GM19452 (cell line): ENCODE data around the gene ARMC3.
A peak's percentile ranks its signal among the peaks of the same experiment; 100 is the strongest.
"Not testable (repeated sequence)": the region's sequence is repeated elsewhere in the genome, so short reads cannot be mapped to it uniquely, and the experiment has no call there.

Experiments used
- ATAC-seq: cut with Tn5 transposase; IDR thresholded peaks from one replicate; pipeline ENCODE4 v1.9.1; 2021; ENCODE audit not compliant: unreplicated experiment

The ARMC3 gene

GRCh38 chr10:23047201-23048050, 119.6 kb downstream of the ARMC3 start:
- ATAC-seq, result no peak

GRCh38 chr10:23048191-23048590, 120.3 kb downstream of the ARMC3 start:
- no peak for ATAC-seq

DNA sequence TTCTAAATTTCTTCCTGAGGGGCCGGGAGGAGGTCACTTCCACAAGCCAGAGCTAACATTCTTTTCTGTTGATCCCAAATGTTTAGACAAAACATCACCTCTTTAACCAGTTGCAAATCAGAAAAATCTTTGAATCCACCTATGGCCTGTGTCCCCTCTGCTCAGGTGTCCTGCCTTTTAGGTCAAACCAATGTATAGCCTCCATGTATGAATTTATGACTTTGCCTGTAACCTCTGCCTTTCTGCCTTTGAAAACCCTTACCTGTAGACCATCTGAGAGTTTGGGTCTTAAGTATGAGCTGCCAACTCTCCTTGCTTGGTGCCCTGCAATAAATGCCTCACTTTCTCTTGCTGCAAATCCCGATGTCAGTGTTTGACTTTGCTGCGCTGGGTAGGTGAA, 123.4 kb downstream of the ARMC3 start:
- ATAC-seq, result no peak

DNA sequence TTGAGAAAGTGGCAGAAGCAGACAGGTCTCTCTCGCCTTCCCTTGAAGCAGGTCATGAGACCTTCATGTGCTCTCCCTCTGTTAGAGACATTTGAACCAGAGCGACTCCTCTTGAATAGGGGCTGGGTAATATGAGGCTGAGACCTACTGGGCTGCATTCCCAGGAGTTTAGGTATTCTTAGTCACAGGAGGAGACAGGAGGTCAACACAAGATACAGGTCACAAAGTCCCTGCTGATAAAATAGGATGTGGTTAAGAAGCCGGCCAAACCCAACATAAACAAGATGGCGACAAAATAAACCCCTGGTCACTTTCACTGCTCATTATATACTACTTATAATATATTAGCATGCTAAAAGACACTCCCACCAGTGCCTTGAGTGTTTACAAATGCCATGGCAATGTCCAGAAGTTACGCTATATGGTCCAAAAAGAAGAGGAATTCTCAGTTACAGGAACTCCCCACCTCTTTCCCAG, 124.0 kb downstream of the ARMC3 start:
- no peak for ATAC-seq

DNA sequence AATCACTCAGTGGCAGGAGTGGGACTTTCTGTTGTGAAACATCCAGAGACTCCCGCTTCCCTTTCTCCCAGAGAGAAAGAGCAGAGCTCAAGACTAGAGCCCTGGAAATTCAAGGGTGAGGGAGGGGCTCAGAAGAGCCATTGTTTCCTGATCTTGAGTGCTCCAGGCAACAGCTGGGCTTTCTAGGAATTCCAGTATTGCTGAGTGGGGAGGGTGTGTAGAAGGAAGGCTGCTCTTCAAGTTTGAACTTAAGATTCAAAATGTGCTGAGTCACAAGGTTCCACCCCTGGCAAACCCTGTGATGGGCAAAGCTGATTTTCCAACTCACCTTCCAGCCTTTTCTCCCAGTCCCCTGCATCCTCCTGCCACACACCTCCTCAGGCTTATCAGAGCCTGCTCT, 125.2 kb downstream of the ARMC3 start:
- ATAC-seq, result no peak

GRCh38 chr10:23055424-23056185, 127.8 kb downstream of the ARMC3 start:
- ATAC-seq, result no peak

DNA sequence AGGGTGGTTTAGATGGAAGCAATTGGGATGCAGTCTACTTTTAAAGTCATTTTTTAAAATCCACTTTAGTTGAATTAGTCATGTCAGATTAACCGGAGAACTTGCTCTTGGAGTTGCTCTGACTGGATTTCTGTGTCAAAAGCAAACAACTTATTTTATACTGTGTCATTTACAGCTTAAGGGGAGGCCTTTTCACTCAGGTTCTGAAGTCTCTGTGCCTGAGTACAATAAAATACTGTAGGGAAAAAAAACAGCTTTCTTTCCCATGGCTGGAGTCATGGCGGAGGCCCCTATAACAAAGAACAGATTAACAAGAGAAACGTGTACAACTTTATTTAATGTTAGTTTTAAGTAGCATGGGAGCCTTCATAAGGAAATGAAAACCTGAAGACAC, 128.3 kb downstream of the ARMC3 start:
- ATAC-seq, result no peak

DNA sequence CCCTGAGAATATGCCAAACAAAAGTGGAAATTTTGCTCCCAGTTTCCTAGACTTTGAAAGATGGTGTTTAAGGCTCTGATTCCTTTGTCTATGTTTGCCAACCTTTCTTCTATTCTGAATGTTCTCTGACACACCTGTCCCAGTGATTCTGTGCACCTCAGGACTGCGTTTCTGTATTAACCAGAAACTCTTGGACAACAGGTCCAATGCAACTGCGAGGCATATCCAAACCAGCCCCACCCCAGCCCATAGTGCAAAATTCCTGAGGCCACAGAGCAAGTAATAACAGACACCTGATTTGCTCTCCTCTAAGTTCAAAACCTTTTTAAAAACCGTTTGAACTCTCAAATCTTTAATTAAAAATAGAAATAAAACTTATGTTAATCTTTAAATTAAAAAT, 130.5 kb downstream of the ARMC3 start:
- ATAC-seq, result no peak

DNA sequence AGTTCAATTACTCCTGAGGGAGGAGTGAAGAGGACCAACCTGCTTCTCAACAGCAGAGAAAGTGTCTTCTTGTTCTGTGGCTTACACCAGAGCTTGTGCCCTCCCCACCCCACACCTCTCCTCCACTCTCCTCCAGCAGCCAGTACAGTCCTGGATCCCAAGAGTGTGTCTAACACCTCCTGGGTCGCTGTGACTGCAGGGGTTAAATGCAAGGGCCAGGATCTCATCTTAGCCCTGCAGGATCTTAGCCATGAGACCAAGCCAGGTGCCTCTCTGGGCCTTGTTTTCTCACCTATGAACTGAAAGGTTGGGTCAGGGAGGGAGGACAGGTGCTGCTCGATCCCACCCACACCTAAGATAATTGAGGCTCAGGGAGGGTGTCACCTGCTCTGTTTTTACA, 133.1 kb downstream of the ARMC3 start:
- no peak for ATAC-seq

GRCh38 chr10:23063045-23063972, 135.5 kb downstream of the ARMC3 start:
- ATAC-seq, result no peak

GRCh38 chr10:23063973-23064812, 136.3 kb downstream of the ARMC3 start:
- no peak for ATAC-seq

DNA sequence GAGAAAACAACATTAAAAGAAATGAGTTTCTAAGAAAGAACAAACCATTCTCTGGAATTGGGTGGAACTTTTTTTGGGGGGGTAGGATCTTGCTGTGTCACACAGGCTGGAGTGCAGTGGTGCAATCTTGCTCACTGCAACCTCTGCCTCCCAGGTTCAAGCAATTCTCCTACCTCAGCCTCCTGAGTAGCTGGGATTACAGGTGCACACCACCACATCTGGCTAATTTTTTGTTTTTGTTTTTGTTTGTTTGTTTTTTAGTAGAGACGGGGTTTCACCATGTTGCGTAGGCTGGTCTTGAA, 136.9 kb downstream of the ARMC3 start:
- not testable (repeated sequence) for ATAC-seq

DNA sequence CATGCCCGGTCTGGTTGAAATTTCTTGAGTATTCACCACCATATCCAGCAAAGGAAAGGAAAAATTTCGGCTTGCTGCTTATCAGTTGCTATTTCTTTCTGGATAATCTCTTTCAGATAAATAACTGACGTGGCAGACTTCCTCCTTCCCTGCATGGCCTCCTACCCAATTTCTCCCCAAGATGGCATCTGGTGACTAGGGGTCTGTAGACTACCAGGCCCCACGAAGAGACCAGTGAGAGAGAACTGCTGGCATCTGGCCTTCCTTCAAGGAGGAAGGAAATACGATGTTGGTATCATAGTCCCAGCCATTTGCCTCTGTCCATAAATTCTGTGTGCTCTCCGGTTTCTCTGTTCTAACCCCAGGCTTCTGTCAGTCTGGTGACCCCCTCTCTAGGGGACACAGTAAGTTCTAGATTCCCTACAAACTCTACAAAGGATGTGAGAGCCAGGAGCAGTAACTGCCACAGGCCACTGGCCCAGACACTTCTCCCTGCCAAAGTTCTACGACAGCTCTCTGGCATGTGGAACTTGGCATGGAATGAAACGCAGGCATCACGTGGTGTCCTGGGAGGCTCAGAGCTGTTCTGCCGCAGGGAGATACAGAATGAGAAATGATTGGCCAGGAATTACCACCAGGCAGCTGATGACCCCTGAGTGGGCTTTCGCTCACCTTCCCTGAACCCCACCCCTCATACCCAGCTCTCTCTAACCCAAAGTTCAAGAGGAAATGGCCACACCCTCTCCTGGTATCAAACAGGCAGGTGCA, 137.5 kb downstream of the ARMC3 start:
- ATAC-seq, result no peak

GRCh38 chr10:23067337-23067736, 139.5 kb downstream of the ARMC3 start:
- ATAC-seq, result no peak

DNA sequence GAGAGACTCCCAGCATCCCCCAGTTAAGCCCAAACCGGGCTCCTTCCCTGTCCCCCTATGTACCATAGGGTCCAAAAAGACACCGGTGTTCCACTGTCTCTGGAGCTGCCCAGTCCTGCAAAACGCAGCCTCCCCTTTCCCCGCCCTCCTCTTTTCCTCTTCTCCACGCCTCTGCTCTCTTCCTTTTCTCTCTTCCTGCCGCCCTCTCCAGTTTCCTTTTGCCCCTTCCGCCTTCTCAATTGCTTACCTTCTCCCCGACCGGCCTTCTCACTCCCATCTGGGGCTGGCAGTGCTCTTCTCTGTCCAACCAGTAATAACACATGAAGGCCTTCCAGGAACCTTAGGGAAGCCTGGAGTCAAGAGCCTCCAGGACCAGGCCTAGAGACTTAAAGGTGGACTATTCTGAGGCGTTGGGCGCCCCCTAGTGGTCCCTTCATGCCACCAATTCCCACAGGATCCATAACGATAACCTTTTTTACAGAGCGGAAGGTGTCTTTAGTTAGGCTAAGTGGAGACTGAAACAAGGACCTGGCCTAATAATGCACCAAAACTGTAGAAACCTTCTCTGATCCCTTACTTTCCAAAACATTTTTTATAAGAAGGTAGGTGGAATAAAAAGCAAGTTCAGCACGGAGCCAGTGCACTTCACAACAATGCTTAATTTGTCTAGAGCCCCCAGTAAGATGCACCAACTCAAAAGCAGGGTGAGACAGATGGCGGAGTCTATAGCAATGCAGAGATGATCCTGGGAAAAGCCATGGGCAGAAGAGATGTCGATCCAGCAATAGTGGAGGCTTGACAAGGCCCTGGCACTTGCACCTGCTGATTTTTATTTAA, 140.3 kb downstream of the ARMC3 start:
- ATAC-seq, result peak; percentile 55

DNA sequence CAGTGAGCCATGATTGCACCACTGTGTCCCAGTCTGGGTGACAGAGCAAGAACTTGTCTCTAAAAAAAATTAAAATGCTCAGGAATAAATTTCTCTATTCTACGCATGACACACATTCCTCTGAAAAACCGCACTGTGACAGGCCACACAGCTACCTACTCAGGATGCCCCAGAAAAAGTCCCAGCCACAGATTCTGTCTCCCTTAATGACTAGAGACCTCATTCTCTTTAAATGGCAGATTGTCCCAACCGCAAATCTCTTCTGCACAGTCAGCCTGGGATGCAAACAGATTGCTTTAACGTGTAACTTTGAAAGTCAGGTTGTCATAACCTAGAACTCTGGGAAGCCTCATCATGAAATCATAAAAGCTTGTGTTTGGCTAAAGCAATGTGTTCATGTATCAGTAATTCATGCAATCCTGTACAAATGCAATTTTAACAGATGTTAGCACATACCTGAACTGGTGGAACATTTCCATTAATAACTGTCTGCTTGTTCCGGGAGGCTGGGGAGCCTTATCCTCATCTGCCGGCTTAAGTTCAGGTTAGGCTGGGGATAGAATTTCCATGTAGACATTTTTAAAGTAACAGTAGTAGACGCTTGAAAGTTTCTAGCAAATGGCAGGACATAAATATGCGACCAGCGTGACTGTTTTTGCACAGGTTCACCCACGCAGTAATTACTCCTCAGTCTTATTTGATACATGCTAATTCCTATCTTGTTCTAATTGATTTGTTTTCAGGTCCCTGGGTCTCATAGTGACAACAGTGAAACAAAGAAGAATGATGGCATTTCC, 141.4 kb downstream of the ARMC3 start:
- ATAC-seq, result no peak

DNA sequence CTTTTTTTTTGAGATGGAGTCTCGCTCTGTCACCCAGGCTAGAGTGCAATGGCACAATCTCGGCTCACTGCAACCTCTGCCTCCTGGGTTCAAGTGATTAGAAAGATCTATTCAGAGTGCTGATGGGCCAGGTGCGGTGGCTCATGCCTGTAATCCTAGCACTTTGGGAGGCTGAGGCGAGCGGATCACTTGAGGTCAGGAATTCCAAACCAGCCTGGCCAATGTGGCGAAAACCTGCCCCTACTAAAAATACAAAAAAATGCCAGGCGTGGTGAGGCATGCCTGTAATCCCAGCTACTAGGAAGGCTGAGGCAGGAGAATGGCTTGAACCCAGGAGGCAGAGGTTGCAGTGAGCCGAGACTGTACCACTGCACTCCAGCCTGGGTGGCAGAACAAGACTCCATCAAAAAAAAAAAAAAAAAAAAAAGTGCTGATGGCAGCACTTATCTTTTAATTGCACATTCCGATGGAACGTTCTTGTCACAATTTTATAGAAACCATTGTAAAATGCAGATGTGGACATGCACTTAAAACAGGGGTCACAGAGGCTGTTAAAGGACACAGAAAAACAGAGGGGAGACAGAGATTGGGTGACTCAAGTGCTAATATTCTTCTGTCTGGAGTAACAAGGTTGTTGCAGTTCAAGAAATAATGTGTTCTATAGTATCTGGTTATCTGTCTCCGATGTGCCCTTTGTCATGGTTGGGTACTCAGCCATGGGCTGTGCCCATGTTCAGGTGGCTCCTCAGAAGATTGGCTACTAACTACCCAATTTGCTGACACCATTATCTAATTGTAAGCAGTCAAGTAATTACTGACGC, 142.4 kb downstream of the ARMC3 start:
- peak; percentile 27 for ATAC-seq
